PC-3 (cell line): ENCODE data around the gene DUSP21. TPM values are rescaled to one million over a fixed set of nuclear protein-coding genes. Genes with fewer than 3 reads are reported as not detected.
A peak's percentile ranks its signal among the peaks of the same experiment; 100 is the strongest.

ENCODE experiments used
- ATAC-seq: fragments of 200-7000 bp; cut with Tn5 transposase; 2 replicates; pipeline ENCODE4 v1.9.1; 2020; ENCODE audit warnings: mild to moderate bottlenecking, moderate library complexity
- BruUV-seq: library from RNA; stranded (reverse); fragments of 400-500 nt; replicated peaks from 2 replicates; lab custom pipeline; 2021; lab: Mats Ljungman, UMichigan
- CTCF ChIA-PET: fragments of 300-600 bp; sonication (Branson Sonifier 250); formaldehyde crosslinking; loops from one replicate; lab custom pipeline; 2022; ENCODE audit warnings: antibody characterized with exemption; lab: Charles Lee
- POLR2A ChIA-PET: fragments of 300-600 bp; sonication (Branson Sonifier 250); formaldehyde crosslinking; loops from one replicate; lab custom pipeline; 2022; ENCODE audit warnings: antibody characterized with exemption; ENCODE audit not compliant: unreplicated experiment; lab: Charles Lee
- DNase-seq: peaks from one replicate; pipeline ENCODE4 v3.0.0-alpha.2; 2015
- H2AFZ ChIP-seq: fragments of 300-600 bp; sonication (generic); 2 replicates; pipeline ENCODE4 v1.6.0; 2016; ENCODE audit warnings: antibody characterized with exemption, low read length
- H3F3A ChIP-seq: fragments of 300-600 bp; sonication (generic); one replicate; pipeline ENCODE4 v1.6.0; 2017; ENCODE audit warnings: antibody characterized with exemption, low read length, control low read depth, mild to moderate bottlenecking; ENCODE audit not compliant: unreplicated experiment
- H3K27ac ChIP-seq: fragments of 300-600 bp; sonication (generic); 2 replicates; pipeline ENCODE4 v1.5.1; 2016; ENCODE audit warnings: mild to moderate bottlenecking, low read length
- H3K27me3 ChIP-seq: fragments of 300-600 bp; sonication (generic); 2 replicates; pipeline ENCODE4 v1.6.1; 2016; ENCODE audit warnings: low read length, mixed read lengths
- H3K36me3 ChIP-seq: fragments of 300-600 bp; sonication (generic); 2 replicates; pipeline ENCODE4 v1.6.1; 2016; ENCODE audit warnings: low read depth, mixed run types, low read length, mixed read lengths
- H3K4me1 ChIP-seq: fragments of 300-600 bp; sonication (generic); 2 replicates; pipeline ENCODE4 v1.5.1; 2016; ENCODE audit warnings: low read length; ENCODE audit not compliant: insufficient read depth
- H3K4me2 ChIP-seq: fragments of 300-600 bp; sonication (generic); 2 replicates; pipeline ENCODE4 v1.6.0; 2016; ENCODE audit warnings: low read length
- H3K4me3 ChIP-seq: fragments of 300-600 bp; sonication (generic); 2 replicates; pipeline ENCODE4 v1.5.1; 2016; ENCODE audit warnings: mild to moderate bottlenecking, low read length, mixed read lengths
- H3K79me2 ChIP-seq: fragments of 300-600 bp; sonication (generic); 2 replicates; pipeline ENCODE4 v1.6.1; 2017; ENCODE audit warnings: low read length, mixed read lengths
- H3K9ac ChIP-seq: fragments of 300-600 bp; sonication (generic); 2 replicates; pipeline ENCODE4 v1.6.0; 2016; ENCODE audit warnings: mild to moderate bottlenecking, low read length
- H3K9me2 ChIP-seq: fragments of 300-600 bp; sonication (generic); replicated peaks from 2 replicates; pipeline ENCODE4 v1.6.1; 2016; ENCODE audit warnings: mixed run types, low read length, mixed read lengths
- H3K9me3 ChIP-seq: fragments of 300-600 bp; sonication (generic); 2 replicates; pipeline ENCODE4 v1.6.1; 2016; ENCODE audit warnings: low read length, mixed read lengths
- H4K20me1 ChIP-seq: fragments of 300-600 bp; sonication (generic); 2 replicates; pipeline ENCODE4 v1.6.1; 2016; ENCODE audit warnings: low read length, mixed read lengths
- CTCF ChIP-seq: fragments of 300-600 bp; sonication (generic); conservative IDR thresholded peaks from 2 replicates; pipeline ENCODE4 v1.5.1; 2017; ENCODE audit warnings: antibody characterized with exemption, low read depth, mild to moderate bottlenecking, low read length
- EZH2 ChIP-seq: fragments of 300-600 bp; sonication (generic); IDR thresholded peaks from one replicate; pipeline ENCODE4 v1.6.1; 2017; ENCODE audit warnings: antibody characterized with exemption, mild to moderate bottlenecking, low read length; ENCODE audit not compliant: unreplicated experiment
- EZH2phosphoT487 ChIP-seq: fragments of 300-600 bp; sonication (generic); IDR thresholded peaks from 2 replicates; pipeline ENCODE4 v1.6.1; 2018; ENCODE audit warnings: mild to moderate bottlenecking, antibody characterized with exemption, low read length, borderline replicate concordance
- intact Hi-C: fragments of 100-400 bp; cut with micrococcal nuclease; formaldehyde crosslinking; loops from 2 replicates; pipeline ENCODE4 v1.9.0; 2023
- total RNA-seq: library from RNA; depleted of rRNA; stranded (reverse); fragments of >200 nt; gene quantifications from 2 replicates; pipeline ENCODE4 v1.2.3, GENCODE V29; 2014

The DUSP21 gene
- total RNA-seq, 1 experiment from 2014 or later: not detected

- peaks cover 8% of the 10 kb centered on the region; the same call in 1 of the 2 replicates for H3K4me1 ChIP-seq
- peak overlapping the region; percentile 60 for H2AFZ ChIP-seq
- CTCF ChIA-PET: interaction anchor here (0.8 kb wide), 1 partner anchor 915 kb away, joined by 9 read pairs; no protein-coding TSS in a partner anchor
Observed at GRCh38 chrX:44873415-44874276, 29.8 kb downstream of the DUSP21 start.

GRCh38 chrX:44874420-44875184, 30.8 kb downstream of the DUSP21 start:
- 0 out of 2 replicates have a peak, but pooled peaks cover 5% of the 10 kb centered on the region for H3K36me3 ChIP-seq
- H3K4me3 ChIP-seq: peak overlapping the region; percentile 99
- ATAC-seq (no peak), DNase-seq (peak; percentile 38)
- peaks cover 34% of the 10 kb centered on the region for H4K20me1 ChIP-seq
- POLR2A ChIA-PET: interaction anchor here (0.6 kb wide), 2 partner anchors 243 to 607 kb away, joined by 4 read pairs; no protein-coding TSS in a partner anchor
- peaks cover 8% of the 10 kb centered on the region; the same call in 1 of the 2 replicates for H3K4me1 ChIP-seq
- TSS peak; percentile 30 for BruUV-seq
- no peaks in the 10 kb centered on the region for H3K27me3 ChIP-seq
- TF ChIP-seq EZH2phosphoT487 (no peak), EZH2 (no peak), CTCF (no peak)
- peak overlapping the region; percentile 40; the same call in 1 of the 2 replicates for H2AFZ ChIP-seq
- CTCF ChIA-PET: no interaction called here
- H3K9ac ChIP-seq: peak overlapping the region; percentile 97
- no peaks in the 10 kb centered on the region for H3F3A ChIP-seq
- peaks cover 83% of the 10 kb centered on the region for H3K79me2 ChIP-seq
- H3K9me3 ChIP-seq: no peaks in the 10 kb centered on the region
- peak overlapping the region; percentile 96 for H3K4me2 ChIP-seq
- peak overlapping the region; percentile 82 for H3K27ac ChIP-seq
- no peaks in the 10 kb centered on the region for H3K9me2 ChIP-seq
- intact Hi-C loops: loop anchor here (5.0 kb wide), 3 partner anchors 68 to 332 kb away; partner anchors contain the start of gene FUNDC1

More at GRCh38 chrX:44873415-44874276, 29.8 kb downstream of the DUSP21 start:
- Histone ChIP-seq H4K20me1 (peaks cover 28% of the 10 kb centered on the region), H3K36me3 (0 out of 2 replicates have a peak, but pooled peaks cover 5% of the 10 kb centered on the region), H3K27ac (peak overlapping the region; percentile 82), H3F3A (no peaks in the 10 kb centered on the region), H3K9ac (peak overlapping the region; percentile 97), H3K27me3 (no peaks in the 10 kb centered on the region), H3K9me2 (no peaks in the 10 kb centered on the region), H3K9me3 (no peaks in the 10 kb centered on the region), H3K4me3 (peak overlapping the region; percentile 99), H3K79me2 (peaks cover 73% of the 10 kb centered on the region), H3K4me2 (peak overlapping the region; percentile 96)
- POLR2A ChIA-PET: interaction anchor here (0.6 kb wide), 3 partner anchors 142 to 1697 kb away, joined by 3 to 4 read pairs (median 4); no protein-coding TSS in a partner anchor
- TF ChIP-seq EZH2phosphoT487 (no peak), EZH2 (no peak), CTCF (no peak)
- BruUV-seq: no TSS peak
- DNase-seq (peak; percentile 29), ATAC-seq (no peak; the same call in 1 of the 2 replicates)
- intact Hi-C loops: loop anchor here (5.0 kb wide), 3 partner anchors 69 to 331 kb away; partner anchors contain the start of gene FUNDC1
